GM12878 (cell line): ENCODE results near the gene POLE2. TPM values are rescaled to one million over a fixed set of nuclear protein-coding genes. Genes with fewer than 3 reads are reported as not detected.

Source experiments
- BRCA1 ChIP-seq: IDR thresholded peaks from 2 replicates; pipeline ENCODE4 v1.6.1; 2011; ENCODE audit warnings: low read depth, low read length, improper control_type of control experiment
- CHD1 ChIP-seq: IDR thresholded peaks from 2 replicates; pipeline ENCODE4 v1.6.1; 2012; ENCODE audit warnings: low read depth, low read length, improper control_type of control experiment
- CREB1 ChIP-seq: IDR thresholded peaks from 2 replicates; pipeline ENCODE4 v1.6.1; 2012; ENCODE audit warnings: low read depth, mild to moderate bottlenecking, inconsistent platforms
- CREM ChIP-seq: IDR thresholded peaks from 2 replicates; pipeline ENCODE4 v1.6.1; 2014; ENCODE audit warnings: antibody characterized with exemption, low read depth
- GATAD2B ChIP-seq: fragments of 450-650 bp; conservative IDR thresholded peaks from 2 replicates; pipeline ENCODE4 v1.6.1; 2017; ENCODE audit warnings: low read depth, mild to moderate bottlenecking, moderate library complexity
- KLF5 ChIP-seq: fragments of 450-650 bp; IDR thresholded peaks from 2 replicates; pipeline ENCODE4 v1.6.1; 2014; ENCODE audit warnings: mild to moderate bottlenecking; ENCODE audit not compliant: partially characterized antibody
- MYB ChIP-seq: fragments of 150-350 bp; IDR thresholded peaks from 2 replicates; pipeline ENCODE4 v1.6.1; 2014; ENCODE audit warnings: mild to moderate bottlenecking, low read depth, low read length, borderline replicate concordance
- NFIC ChIP-seq: IDR thresholded peaks from 2 replicates; pipeline ENCODE4 v1.6.1; 2012; ENCODE audit warnings: low read depth, mild to moderate bottlenecking, inconsistent platforms, low read length, moderate library complexity
- RUNX3 ChIP-seq: IDR thresholded peaks from 2 replicates; pipeline ENCODE4 v1.6.1; 2012; ENCODE audit warnings: low read length, inconsistent platforms
- SMAD1 ChIP-seq: fragments of 450-650 bp; IDR thresholded peaks from 2 replicates; pipeline ENCODE4 v1.6.1; 2018; ENCODE audit warnings: mild to moderate bottlenecking, low read depth; ENCODE audit not compliant: partially characterized antibody
- SP1 ChIP-seq: IDR thresholded peaks from one replicate; pipeline ENCODE4 v1.6.1; 2011; ENCODE audit warnings: low read depth, low read length
- STAT1 ChIP-seq: fragments of 450-650 bp; conservative IDR thresholded peaks from 2 replicates; pipeline ENCODE4 v1.6.1; 2014; ENCODE audit warnings: antibody characterized with exemption, mild to moderate bottlenecking
- polyA plus RNA-seq, 11 experiments: library from polyadenylated mRNA; depleted of rRNA in 4 of 11; unstranded in 6 of 11; stranded (reverse) in 5 of 11; fragments of >200 nt; fragmentation: Nextera tagmentation in 4 of 11; fragmentation: Illumina TruSeq in 1 of 11; extraction: Ambion mirVana in 4 of 11; extraction: Trizol in 1 of 11; gene quantifications; 1 replicate in 1 of 11; 2 replicates in 10 of 11; pipeline versions ENCODE4 v1.2.1 to v1.2.3, GENCODE V29; 2011 to 2016; ENCODE audit warnings: inconsistent platforms in 2 of 11, missing spikeins in 2 of 11, low read depth in 1 of 11
- total RNA-seq, 4 experiments: library from RNA; depleted of rRNA in 3 of 4; stranded (reverse); fragments of >200 nt in 3 of 4; fragmentation: Illumina TruSeq in 1 of 4; extraction: Trizol in 1 of 4; gene quantifications; 2 replicates each; pipeline versions ENCODE4 v1.2.1 to v1.2.3, GENCODE V29; 2013 to 2021
- TF ChIP-seq, protein P1 (sequence below): IDR thresholded peaks from 2 replicates; pipeline ENCODE4 v1.6.1; 2011; ENCODE audit warnings: borderline replicate concordance, low read depth, mild to moderate bottlenecking, moderate library complexity, mixed read lengths, low read length; ENCODE audit not compliant: insufficient read depth; ENCODE audit errors: extremely low read length
- TF ChIP-seq, protein P2 (sequence below): fragments of 450-650 bp; formaldehyde crosslinking; IDR thresholded peaks from 2 replicates; pipeline ENCODE4 v1.5.0; 2022; ENCODE audit warnings: mild to moderate bottlenecking, missing genetic modification characterization
- TF ChIP-seq, protein P3 (sequence below), 3 experiments: IDR thresholded peaks in 2 of 3; conservative IDR thresholded peaks in 1 of 3; 2 replicates each; pipeline ENCODE4 v1.5.1; 2011; ENCODE audit warnings: low read depth in 3 of 3, low read length in 3 of 3, mild to moderate bottlenecking in 3 of 3, control low read depth in 2 of 3, moderate library complexity in 2 of 3, inconsistent platforms in 1 of 3, mixed read lengths in 1 of 3; ENCODE audit not compliant: control insufficient read depth in 2 of 3, insufficient read depth in 1 of 3; ENCODE audit errors: extremely low read depth in 1 of 3
- TF ChIP-seq, protein P4 (sequence below): fragments of 450-650 bp; IDR thresholded peaks from 2 replicates; pipeline ENCODE4 v1.6.1; 2018; ENCODE audit warnings: mild to moderate bottlenecking, low read depth, moderate library complexity; ENCODE audit not compliant: partially characterized antibody

The POLE2 gene
- total and polyA plus RNA-seq, 10 of the 15 experiments (the other 5 are each of a cell fraction or from before 2014, with no cell fraction given): 22.0 to 45.6 (median 38.8) TPM

DNA sequence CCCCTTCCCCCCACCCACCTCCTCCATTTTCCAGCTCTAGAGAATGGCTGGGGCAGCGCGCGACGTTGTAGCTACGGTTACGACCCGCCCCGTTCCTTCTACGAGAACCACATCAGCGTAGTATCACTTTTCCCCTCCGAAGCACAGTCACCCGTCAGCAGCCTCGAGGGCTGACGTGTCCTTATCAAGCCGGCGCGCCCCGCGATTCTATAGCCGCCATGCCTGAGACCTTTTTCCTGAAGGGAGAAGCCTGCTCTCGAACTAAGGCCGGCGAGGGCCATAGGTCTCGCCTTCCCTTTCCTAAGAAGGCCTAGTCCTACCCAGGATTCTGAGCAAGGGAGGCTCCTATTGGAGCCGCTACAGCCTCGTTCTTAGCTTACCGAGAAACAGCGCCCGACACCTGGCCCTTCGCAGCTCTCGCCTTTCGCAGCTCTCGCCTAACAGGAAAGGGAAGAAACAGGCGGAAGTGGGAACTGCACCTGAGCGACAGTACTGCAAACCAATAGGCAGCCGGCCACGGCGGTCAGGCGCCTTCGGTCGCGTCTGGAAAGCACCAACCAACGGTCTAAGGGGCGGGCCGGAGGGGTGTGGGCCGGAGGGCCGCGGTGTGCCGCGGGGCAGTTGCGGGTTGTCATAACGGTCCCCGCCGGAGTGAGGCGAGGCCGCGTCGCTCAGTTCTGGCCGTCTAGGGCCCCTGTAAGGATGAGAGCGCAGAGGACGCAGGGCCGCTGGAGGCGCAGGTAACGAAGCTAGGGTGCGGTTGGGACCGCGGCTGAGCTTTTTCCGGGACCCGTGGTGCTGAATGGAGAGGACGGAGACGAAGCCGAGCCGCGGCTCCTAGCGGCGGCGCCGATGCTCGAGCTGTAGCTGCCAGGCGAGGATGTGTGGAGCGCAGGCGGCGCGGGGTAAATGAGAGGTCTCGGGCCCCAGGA, 67.6 kb downstream of the POLE2 start, which contains the start of the genes MGAT2 and RPL36AL (continued):
- peak; percentile 78 for TF ChIP-seq GATAD2B
- peak; percentile 61 for TF ChIP-seq CREM
- TF ChIP-seq MYB: peak; percentile 34; the same call in 1 of the 2 replicates
- TF ChIP-seq, protein P1, sequence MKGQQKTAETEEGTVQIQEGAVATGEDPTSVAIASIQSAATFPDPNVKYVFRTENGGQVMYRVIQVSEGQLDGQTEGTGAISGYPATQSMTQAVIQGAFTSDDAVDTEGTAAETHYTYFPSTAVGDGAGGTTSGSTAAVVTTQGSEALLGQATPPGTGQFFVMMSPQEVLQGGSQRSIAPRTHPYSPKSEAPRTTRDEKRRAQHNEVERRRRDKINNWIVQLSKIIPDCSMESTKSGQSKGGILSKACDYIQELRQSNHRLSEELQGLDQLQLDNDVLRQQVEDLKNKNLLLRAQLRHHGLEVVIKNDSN: peak; percentile 77
- no peak; the same call in 1 of the 2 replicates for TF ChIP-seq STAT1
- TF ChIP-seq, protein P2, sequence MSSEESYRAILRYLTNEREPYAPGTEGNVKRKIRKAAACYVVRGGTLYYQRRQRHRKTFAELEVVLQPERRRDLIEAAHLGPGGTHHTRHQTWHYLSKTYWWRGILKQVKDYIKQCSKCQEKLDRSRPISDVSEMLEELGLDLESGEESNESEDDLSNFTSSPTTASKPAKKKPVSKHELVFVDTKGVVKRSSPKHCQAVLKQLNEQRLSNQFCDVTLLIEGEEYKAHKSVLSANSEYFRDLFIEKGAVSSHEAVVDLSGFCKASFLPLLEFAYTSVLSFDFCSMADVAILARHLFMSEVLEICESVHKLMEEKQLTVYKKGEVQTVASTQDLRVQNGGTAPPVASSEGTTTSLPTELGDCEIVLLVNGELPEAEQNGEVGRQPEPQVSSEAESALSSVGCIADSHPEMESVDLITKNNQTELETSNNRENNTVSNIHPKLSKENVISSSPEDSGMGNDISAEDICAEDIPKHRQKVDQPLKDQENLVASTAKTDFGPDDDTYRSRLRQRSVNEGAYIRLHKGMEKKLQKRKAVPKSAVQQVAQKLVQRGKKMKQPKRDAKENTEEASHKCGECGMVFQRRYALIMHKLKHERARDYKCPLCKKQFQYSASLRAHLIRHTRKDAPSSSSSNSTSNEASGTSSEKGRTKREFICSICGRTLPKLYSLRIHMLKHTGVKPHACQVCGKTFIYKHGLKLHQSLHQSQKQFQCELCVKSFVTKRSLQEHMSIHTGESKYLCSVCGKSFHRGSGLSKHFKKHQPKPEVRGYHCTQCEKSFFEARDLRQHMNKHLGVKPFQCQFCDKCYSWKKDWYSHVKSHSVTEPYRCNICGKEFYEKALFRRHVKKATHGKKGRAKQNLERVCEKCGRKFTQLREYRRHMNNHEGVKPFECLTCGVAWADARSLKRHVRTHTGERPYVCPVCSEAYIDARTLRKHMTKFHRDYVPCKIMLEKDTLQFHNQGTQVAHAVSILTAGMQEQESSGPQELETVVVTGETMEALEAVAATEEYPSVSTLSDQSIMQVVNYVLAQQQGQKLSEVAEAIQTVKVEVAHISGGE (CRISPR knock-in tag): no peak
- peak; percentile 51; the same call in 1 of the 2 replicates for TF ChIP-seq CHD1
- peak; percentile 78 for TF ChIP-seq RUNX3
- TF ChIP-seq, protein P3, sequence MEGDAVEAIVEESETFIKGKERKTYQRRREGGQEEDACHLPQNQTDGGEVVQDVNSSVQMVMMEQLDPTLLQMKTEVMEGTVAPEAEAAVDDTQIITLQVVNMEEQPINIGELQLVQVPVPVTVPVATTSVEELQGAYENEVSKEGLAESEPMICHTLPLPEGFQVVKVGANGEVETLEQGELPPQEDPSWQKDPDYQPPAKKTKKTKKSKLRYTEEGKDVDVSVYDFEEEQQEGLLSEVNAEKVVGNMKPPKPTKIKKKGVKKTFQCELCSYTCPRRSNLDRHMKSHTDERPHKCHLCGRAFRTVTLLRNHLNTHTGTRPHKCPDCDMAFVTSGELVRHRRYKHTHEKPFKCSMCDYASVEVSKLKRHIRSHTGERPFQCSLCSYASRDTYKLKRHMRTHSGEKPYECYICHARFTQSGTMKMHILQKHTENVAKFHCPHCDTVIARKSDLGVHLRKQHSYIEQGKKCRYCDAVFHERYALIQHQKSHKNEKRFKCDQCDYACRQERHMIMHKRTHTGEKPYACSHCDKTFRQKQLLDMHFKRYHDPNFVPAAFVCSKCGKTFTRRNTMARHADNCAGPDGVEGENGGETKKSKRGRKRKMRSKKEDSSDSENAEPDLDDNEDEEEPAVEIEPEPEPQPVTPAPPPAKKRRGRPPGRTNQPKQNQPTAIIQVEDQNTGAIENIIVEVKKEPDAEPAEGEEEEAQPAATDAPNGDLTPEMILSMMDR (IDR thresholded peaks at IDR 0.05 in 2 of 3, conservative IDR thresholded peaks at IDR 0.05 in 1 of 3; ENCODE audit: control insufficient read depth in 2 of 3, extremely low read depth in 1 of 3, insufficient read depth in 1 of 3, low read depth in 3 of 3, low read length in 3 of 3): peak; percentile 13 to 45 (median 21); a peak in 3 of 6 replicates
- no peak; the same call in 1 of the 2 replicates for TF ChIP-seq NFIC
- no peak for TF ChIP-seq KLF5
- peak; percentile 93 for TF ChIP-seq SP1
- TF ChIP-seq SMAD1: peak; percentile 73
- TF ChIP-seq, protein P4, sequence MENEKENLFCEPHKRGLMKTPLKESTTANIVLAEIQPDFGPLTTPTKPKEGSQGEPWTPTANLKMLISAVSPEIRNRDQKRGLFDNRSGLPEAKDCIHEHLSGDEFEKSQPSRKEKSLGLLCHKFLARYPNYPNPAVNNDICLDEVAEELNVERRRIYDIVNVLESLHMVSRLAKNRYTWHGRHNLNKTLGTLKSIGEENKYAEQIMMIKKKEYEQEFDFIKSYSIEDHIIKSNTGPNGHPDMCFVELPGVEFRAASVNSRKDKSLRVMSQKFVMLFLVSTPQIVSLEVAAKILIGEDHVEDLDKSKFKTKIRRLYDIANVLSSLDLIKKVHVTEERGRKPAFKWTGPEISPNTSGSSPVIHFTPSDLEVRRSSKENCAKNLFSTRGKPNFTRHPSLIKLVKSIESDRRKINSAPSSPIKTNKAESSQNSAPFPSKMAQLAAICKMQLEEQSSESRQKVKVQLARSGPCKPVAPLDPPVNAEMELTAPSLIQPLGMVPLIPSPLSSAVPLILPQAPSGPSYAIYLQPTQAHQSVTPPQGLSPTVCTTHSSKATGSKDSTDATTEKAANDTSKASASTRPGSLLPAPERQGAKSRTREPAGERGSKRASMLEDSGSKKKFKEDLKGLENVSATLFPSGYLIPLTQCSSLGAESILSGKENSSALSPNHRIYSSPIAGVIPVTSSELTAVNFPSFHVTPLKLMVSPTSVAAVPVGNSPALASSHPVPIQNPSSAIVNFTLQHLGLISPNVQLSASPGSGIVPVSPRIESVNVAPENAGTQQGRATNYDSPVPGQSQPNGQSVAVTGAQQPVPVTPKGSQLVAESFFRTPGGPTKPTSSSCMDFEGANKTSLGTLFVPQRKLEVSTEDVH: no peak
- no peak for TF ChIP-seq BRCA1
- TF ChIP-seq CREB1: peak; percentile 71; the same call in 1 of the 2 replicates
